ENCODE data around the gene TCERG1L.

TCERG1L gene

DNA sequence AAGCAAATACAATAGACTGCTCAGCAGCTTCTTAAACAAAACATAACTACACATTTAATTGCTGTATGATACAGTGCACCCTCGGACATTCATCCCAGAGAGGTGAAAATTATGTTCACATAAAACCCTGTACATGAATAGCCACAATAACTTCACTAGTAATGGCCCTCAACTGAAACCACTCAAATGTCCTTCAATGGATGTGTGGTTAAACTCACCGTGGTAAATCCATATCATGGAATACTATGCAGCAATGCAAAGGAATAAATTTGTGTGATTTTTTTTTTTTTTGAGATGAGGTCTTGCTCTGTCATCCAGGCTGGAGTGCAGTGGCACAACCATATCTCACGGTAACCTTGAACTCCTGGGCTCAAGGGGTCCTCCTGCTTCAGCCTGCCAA is 252.7 kb downstream of the TCERG1L start:
- no peak for DNase-seq (ENCODE audit: low spot score)
- in situ Hi-C loops (cut with MboI; ENCODE audit: low sequenced_read_pairs, unreplicated experiment), result no loop called here
- TF ChIP-seq, protein P1, sequence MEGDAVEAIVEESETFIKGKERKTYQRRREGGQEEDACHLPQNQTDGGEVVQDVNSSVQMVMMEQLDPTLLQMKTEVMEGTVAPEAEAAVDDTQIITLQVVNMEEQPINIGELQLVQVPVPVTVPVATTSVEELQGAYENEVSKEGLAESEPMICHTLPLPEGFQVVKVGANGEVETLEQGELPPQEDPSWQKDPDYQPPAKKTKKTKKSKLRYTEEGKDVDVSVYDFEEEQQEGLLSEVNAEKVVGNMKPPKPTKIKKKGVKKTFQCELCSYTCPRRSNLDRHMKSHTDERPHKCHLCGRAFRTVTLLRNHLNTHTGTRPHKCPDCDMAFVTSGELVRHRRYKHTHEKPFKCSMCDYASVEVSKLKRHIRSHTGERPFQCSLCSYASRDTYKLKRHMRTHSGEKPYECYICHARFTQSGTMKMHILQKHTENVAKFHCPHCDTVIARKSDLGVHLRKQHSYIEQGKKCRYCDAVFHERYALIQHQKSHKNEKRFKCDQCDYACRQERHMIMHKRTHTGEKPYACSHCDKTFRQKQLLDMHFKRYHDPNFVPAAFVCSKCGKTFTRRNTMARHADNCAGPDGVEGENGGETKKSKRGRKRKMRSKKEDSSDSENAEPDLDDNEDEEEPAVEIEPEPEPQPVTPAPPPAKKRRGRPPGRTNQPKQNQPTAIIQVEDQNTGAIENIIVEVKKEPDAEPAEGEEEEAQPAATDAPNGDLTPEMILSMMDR (IDR thresholded peaks at IDR 0.05; ENCODE audit: borderline replicate concordance, control extremely low read depth, extremely low read depth, insufficient read depth, missing control alignments), result no peak

GRCh38 chr10:131056781-131057180 is 254.7 kb downstream of the TCERG1L start:
- in situ Hi-C loops (cut with MboI; ENCODE audit: low sequenced_read_pairs, unreplicated experiment), result no loop called here
- TF ChIP-seq, protein P1 (IDR thresholded peaks at IDR 0.05; ENCODE audit: borderline replicate concordance, control extremely low read depth, extremely low read depth, insufficient read depth, missing control alignments), result no peak
- no peak for DNase-seq (ENCODE audit: low spot score)

GRCh38 chr10:131056091-131056579 is 255.4 kb downstream of the TCERG1L start:
- no peak for DNase-seq (ENCODE audit: low spot score)
- in situ Hi-C loops (cut with MboI; ENCODE audit: low sequenced_read_pairs, unreplicated experiment), result no loop called here
- TF ChIP-seq, protein P1 (IDR thresholded peaks at IDR 0.05; ENCODE audit: borderline replicate concordance, control extremely low read depth, extremely low read depth, insufficient read depth, missing control alignments), result no peak

GRCh38 chr10:131055437-131055836 is 256.1 kb downstream of the TCERG1L start:
- TF ChIP-seq, protein P1 (IDR thresholded peaks at IDR 0.05; ENCODE audit: borderline replicate concordance, control extremely low read depth, extremely low read depth, insufficient read depth, missing control alignments), result no peak
- no peak for DNase-seq (ENCODE audit: low spot score)
- in situ Hi-C loops (cut with MboI; ENCODE audit: low sequenced_read_pairs, unreplicated experiment), result no loop called here

- TF ChIP-seq, protein P1 (IDR thresholded peaks at IDR 0.05; ENCODE audit: borderline replicate concordance, control extremely low read depth, extremely low read depth, insufficient read depth, missing control alignments), result no peak
- in situ Hi-C loops (cut with MboI; ENCODE audit: low sequenced_read_pairs, unreplicated experiment), result no loop called here
- no peak for DNase-seq (ENCODE audit: low spot score)
Observed at GRCh38 chr10:131053192-131053591, 258.3 kb downstream of the TCERG1L start.

DNA sequence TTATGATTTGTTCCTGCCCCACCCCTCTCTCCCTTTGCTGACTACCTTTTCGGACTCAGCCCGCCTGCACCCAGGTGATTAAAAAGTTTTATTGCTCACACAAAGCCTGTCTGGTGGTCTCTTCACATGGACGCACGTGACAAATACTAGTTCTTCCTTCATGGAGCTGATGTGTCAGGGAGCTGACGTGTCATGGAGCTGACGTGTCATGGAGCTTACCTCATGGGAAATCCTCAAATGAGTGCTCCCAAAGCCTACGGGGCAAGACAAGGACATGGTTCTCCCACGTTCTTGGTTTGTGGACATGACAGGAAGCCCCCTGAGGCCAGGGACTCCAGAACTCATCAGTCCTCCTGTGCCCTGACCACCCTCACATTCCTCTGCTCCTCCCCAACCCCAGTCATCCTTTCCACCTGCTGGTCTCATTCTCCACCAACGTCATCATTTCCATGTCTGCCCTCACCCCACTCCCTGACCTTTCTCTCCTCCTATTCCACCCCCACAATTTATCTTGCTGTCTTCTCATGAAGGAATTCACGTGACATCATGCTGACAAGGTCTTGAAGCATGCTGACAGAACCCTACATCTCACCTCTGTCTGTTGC is 261.3 kb downstream of the TCERG1L start:
- TF ChIP-seq, protein P1 (IDR thresholded peaks at IDR 0.05; ENCODE audit: borderline replicate concordance, control extremely low read depth, extremely low read depth, insufficient read depth, missing control alignments), result no peak
- in situ Hi-C loops (cut with MboI; ENCODE audit: low sequenced_read_pairs, unreplicated experiment), result no loop called here
- no peak for DNase-seq (ENCODE audit: low spot score)

Data from GM13976 (cell line).